ENCODE measurements around the gene SMYD1.

- TF ChIP-seq EP300 (IDR thresholded peaks at IDR 0.05; ENCODE audit: borderline replicate concordance) (no peak), TAF1 (IDR thresholded peaks at IDR 0.05; ENCODE audit: low read depth) (no peak), CEBPB (IDR thresholded peaks at IDR 0.05) (no peak), CREB1 (IDR thresholded peaks at IDR 0.05; ENCODE audit: low read depth) (no peak), MAX (IDR thresholded peaks at IDR 0.05) (no peak), REST (IDR thresholded peaks at IDR 0.05; ENCODE audit: low read depth) (no peak), RAD21 (IDR thresholded peaks at IDR 0.05; ENCODE audit: low read depth) (no peak), YY1 (IDR thresholded peaks at IDR 0.05; ENCODE audit: low read depth) (no peak)
These were observed 30.4 kb downstream of the SMYD1 start for GRCh38 chr2:88097891-88098557.
